Measurements from ENCODE around the gene COG3.

GRCh38 chr13:45466359-45466758 lies 1.6 kb downstream of the COG3 start:
- no peak for TF ChIP-seq EZH2phosphoT487 (IDR thresholded peaks at IDR 0.05; ENCODE audit: borderline replicate concordance)
- TF ChIP-seq CTCF (IDR thresholded peaks at IDR 0.05 in 2 of 3, conservative IDR thresholded peaks at IDR 0.05 in 1 of 3; ENCODE audit: borderline replicate concordance in 1 of 3, insufficient read depth in 1 of 3, low read depth in 2 of 3, low read length in 2 of 3) = no peak
- TF ChIP-seq SRF (IDR thresholded peaks at IDR 0.05; ENCODE audit: low read depth) = no peak
- no peak for TF ChIP-seq POLR2A (IDR thresholded peaks at IDR 0.05; ENCODE audit: borderline replicate concordance, extremely low read depth, insufficient read depth, insufficient read length)
- no peak for TF ChIP-seq EZH2 (IDR thresholded peaks at IDR 0.05)
- no peak for TF ChIP-seq ELF1 (IDR thresholded peaks at IDR 0.05; ENCODE audit: borderline replicate concordance, low read depth)
- TF ChIP-seq EGR1 (IDR thresholded peaks at IDR 0.05; ENCODE audit: low read depth) = no peak
- no peak for TF ChIP-seq SP1 (IDR thresholded peaks at IDR 0.05; ENCODE audit: low read depth)
